Measurements from ENCODE around the gene LEFTY2.

Gene LEFTY2

GRCh38 chr1:225928186-225929175 lies 12.5 kb downstream of the LEFTY2 start:
- H3K27ac Mint-ChIP-seq: no peak overlapping the region
- peaks cover 0 to 16% of the 10 kb centered on the region in 2 donors for H3K4me1 Mint-ChIP-seq
- no peak for ATAC-seq (replicated peaks)
- no peaks in the 10 kb centered on the region for H3K27me3 Mint-ChIP-seq
- no peaks in the 10 kb centered on the region for H3K9me3 Mint-ChIP-seq
- DNase-seq: no peak
- peaks cover 0 to 3% of the 10 kb centered on the region in 2 donors for H3K36me3 Mint-ChIP-seq
- H3K4me3 Mint-ChIP-seq: no peak overlapping the region

GRCh38 chr1:225926551-225927113 lies 14.4 kb downstream of the LEFTY2 start:
- no peak for ATAC-seq (replicated peaks)
- no peak for DNase-seq
- Mint-ChIP-seq H3K4me3 (no peak overlapping the region), H3K27ac (peak overlapping the region; percentile 37), H3K4me1 (peaks cover 3 to 32% of the 10 kb centered on the region in 2 donors), H3K9me3 (no peaks in the 10 kb centered on the region), H3K27me3 (no peaks in the 10 kb centered on the region), H3K36me3 (peaks cover 3 to 7% of the 10 kb centered on the region in 2 donors)

GRCh38 chr1:225923692-225924555 lies 17.1 kb downstream of the LEFTY2 start, which contains the start of gene PYCR2:
TSS of gene PYCR2 (minus strand) at chr1:225924250. CDS start at chr1:225924110, 140 bp downstream.
- Mint-ChIP-seq H3K4me3 (peak within 1 kb of the TSS; percentile 97 to 100), H3K27ac (peak within 1 kb of the TSS; percentile 99), H3K4me1 (peaks cover 12 to 55% of the 10 kb centered on the region in 2 donors), H3K9me3 (no peaks in the 10 kb centered on the region), H3K27me3 (no peaks in the 10 kb centered on the region), H3K36me3 (peaks cover 11 to 22% of the 10 kb centered on the region in 2 donors)
- DNase-seq: peak; percentile 96
- ATAC-seq (replicated peaks): peak; percentile 98

GRCh38 chr1:225923381-225923691 lies 17.7 kb downstream of the LEFTY2 start:
- H3K4me1 Mint-ChIP-seq: peaks cover 12 to 55% of the 10 kb centered on the region in 2 donors
- peak overlapping the region; percentile 97 to 100 for H3K4me3 Mint-ChIP-seq
- ATAC-seq (replicated peaks): no peak
- no peaks in the 10 kb centered on the region for H3K27me3 Mint-ChIP-seq
- no peaks in the 10 kb centered on the region for H3K9me3 Mint-ChIP-seq
- peak overlapping the region; percentile 99 for H3K27ac Mint-ChIP-seq
- H3K36me3 Mint-ChIP-seq: peaks cover 12 to 22% of the 10 kb centered on the region in 2 donors
- DNase-seq: no peak

- H3K9me3 Mint-ChIP-seq: no peaks in the 10 kb centered on the region
- H3K4me1 Mint-ChIP-seq: peaks cover 12 to 55% of the 10 kb centered on the region in 2 donors
- H3K27ac Mint-ChIP-seq: no peak overlapping the region
- no peak overlapping the region for H3K4me3 Mint-ChIP-seq
- ATAC-seq (replicated peaks): no peak
- DNase-seq: no peak
- no peaks in the 10 kb centered on the region for H3K27me3 Mint-ChIP-seq
- peaks cover 18 to 31% of the 10 kb centered on the region in 2 donors for H3K36me3 Mint-ChIP-seq
Observed at GRCh38 chr1:225921734-225922709, 19.0 kb downstream of the LEFTY2 start.

- Mint-ChIP-seq H3K27me3 (no peaks in the 10 kb centered on the region), H3K9me3 (no peaks in the 10 kb centered on the region), H3K36me3 (peaks cover 24 to 50% of the 10 kb centered on the region in 2 donors), H3K4me1 (peaks cover 12 to 49% of the 10 kb centered on the region in 2 donors), H3K4me3 (no peak overlapping the region), H3K27ac (peak overlapping the region; percentile 37)
- peak; percentile 26 for DNase-seq
- no peak for ATAC-seq (replicated peaks)
Observed at GRCh38 chr1:225919906-225920305, 21.1 kb downstream of the LEFTY2 start.

- Mint-ChIP-seq H3K9me3 (no peaks in the 10 kb centered on the region), H3K4me1 (peaks cover 12 to 42% of the 10 kb centered on the region in 2 donors), H3K4me3 (no peak overlapping the region), H3K27me3 (no peaks in the 10 kb centered on the region), H3K36me3 (peaks cover 22 to 55% of the 10 kb centered on the region in 2 donors), H3K27ac (no peak overlapping the region)
- ATAC-seq (replicated peaks) (no peak), DNase-seq (no peak)
Observed at GRCh38 chr1:225918280-225918679, 22.7 kb downstream of the LEFTY2 start.

GRCh38 chr1:225917536-225917935 lies 23.5 kb downstream of the LEFTY2 start:
- Mint-ChIP-seq H3K27me3 (no peaks in the 10 kb centered on the region), H3K9me3 (no peaks in the 10 kb centered on the region), H3K4me1 (peaks cover 8 to 34% of the 10 kb centered on the region in 2 donors), H3K36me3 (peaks cover 22 to 54% of the 10 kb centered on the region in 2 donors), H3K27ac (peak overlapping the region; percentile 17), H3K4me3 (no peak overlapping the region)
- no peak for ATAC-seq (replicated peaks)
- DNase-seq: no peak

GRCh38 chr1:225917101-225917500 lies 23.9 kb downstream of the LEFTY2 start:
- peaks cover 22 to 52% of the 10 kb centered on the region in 2 donors for H3K36me3 Mint-ChIP-seq

GRCh38 chr1:225915538-225915991 lies 25.5 kb downstream of the LEFTY2 start:
- H3K9me3 Mint-ChIP-seq: no peaks in the 10 kb centered on the region
- H3K4me1 Mint-ChIP-seq: peaks cover 9 to 24% of the 10 kb centered on the region in 2 donors
- peaks cover 17 to 48% of the 10 kb centered on the region in 2 donors for H3K36me3 Mint-ChIP-seq
- peak overlapping the region; percentile 31 for H3K27ac Mint-ChIP-seq
- H3K27me3 Mint-ChIP-seq: no peaks in the 10 kb centered on the region
- H3K4me3 Mint-ChIP-seq: no peak overlapping the region
- DNase-seq: no peak
- no peak for ATAC-seq (replicated peaks)

More at GRCh38 chr1:225917101-225917500, 23.9 kb downstream of the LEFTY2 start:
- Mint-ChIP-seq H3K27ac (peak overlapping the region; percentile 17), H3K27me3 (no peaks in the 10 kb centered on the region), H3K4me3 (no peak overlapping the region), H3K9me3 (no peaks in the 10 kb centered on the region), H3K4me1 (peaks cover 8 to 32% of the 10 kb centered on the region in 2 donors)
- DNase-seq (no peak), ATAC-seq (replicated peaks) (no peak)

- H3K4me1 Mint-ChIP-seq: peaks cover 12 to 24% of the 10 kb centered on the region in 2 donors
- DNase-seq: no peak
- no peak overlapping the region for H3K4me3 Mint-ChIP-seq
- H3K27ac Mint-ChIP-seq: no peak overlapping the region
- no peaks in the 10 kb centered on the region for H3K27me3 Mint-ChIP-seq
- no peak for ATAC-seq (replicated peaks)
- no peaks in the 10 kb centered on the region for H3K9me3 Mint-ChIP-seq
- H3K36me3 Mint-ChIP-seq: peaks cover 17 to 46% of the 10 kb centered on the region in 2 donors
Observed at GRCh38 chr1:225914947-225915346, 26.1 kb downstream of the LEFTY2 start.

- Mint-ChIP-seq H3K36me3 (peaks cover 14 to 40% of the 10 kb centered on the region in 2 donors), H3K9me3 (no peaks in the 10 kb centered on the region), H3K4me1 (peaks cover 14 to 24% of the 10 kb centered on the region in 2 donors), H3K27ac (no peak overlapping the region), H3K27me3 (no peaks in the 10 kb centered on the region), H3K4me3 (no peak overlapping the region)
- ATAC-seq (replicated peaks) (no peak), DNase-seq (no peak)
Observed at GRCh38 chr1:225914391-225914790, 26.6 kb downstream of the LEFTY2 start.
